ENCODE results near the gene PLCB3. TPM values are rescaled to one million over a fixed set of nuclear protein-coding genes. Genes with fewer than 3 reads are reported as not detected.

PLCB3 gene
- total RNA-seq, 1 experiment from 2014 or later, result 80.2 TPM

DNA sequence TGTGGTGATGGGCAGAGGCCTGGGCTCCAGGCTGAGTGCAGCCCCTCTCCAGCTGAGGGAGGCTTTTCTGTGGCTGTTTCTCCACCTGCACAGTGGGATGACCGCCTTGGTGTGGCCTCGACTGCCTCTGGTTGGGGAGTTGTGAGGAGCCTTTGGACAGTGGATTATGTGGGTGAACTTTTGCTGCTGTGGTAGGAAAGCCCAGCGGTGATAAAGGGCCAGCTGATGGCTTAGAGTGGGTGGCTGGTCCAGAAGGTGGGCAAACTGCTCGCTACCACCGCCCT lies 52.6 kb downstream of the PLCB3 start:
- Histone ChIP-seq H4K20me1 (ENCODE audit: control insufficient read depth, insufficient read depth, insufficient read length) (no peaks in the 10 kb centered on the region), H3K9ac (ENCODE audit: extremely low read depth, insufficient read length, low read length) (no peak overlapping the region), H3K27me3 (ENCODE audit: insufficient read depth, low read length) (peaks cover 17% of the 10 kb centered on the region), H3K56ac (ENCODE audit: insufficient read length, low read depth, low read length) (no peak overlapping the region), H3K27ac (ENCODE audit: insufficient read length, low read depth, low read length) (no peak overlapping the region), H2AFZ (ENCODE audit: low read length) (no peak overlapping the region), H4K91ac (ENCODE audit: insufficient read length, low read depth, low read length) (no peak overlapping the region), H3K18ac (ENCODE audit: insufficient read length, low read depth, low read length) (no peak overlapping the region), H4K5ac (ENCODE audit: insufficient read length, low read depth, low read length) (no peak overlapping the region), H3K79me2 (ENCODE audit: insufficient read depth, low read length) (peaks cover 3% of the 10 kb centered on the region; the same call in 1 of the 2 replicates), H2BK12ac (ENCODE audit: insufficient read length, low read depth, low read length) (no peak overlapping the region), H2BK15ac (ENCODE audit: low read depth, low read length) (no peak overlapping the region), H2BK20ac (ENCODE audit: low read depth, low read length, poor library complexity, severe bottlenecking) (no peak overlapping the region), H3K9me3 (ENCODE audit: control insufficient read depth, low read depth, low read length) (no peaks in the 10 kb centered on the region), H2AK5ac (ENCODE audit: insufficient read length, low read length) (no peak overlapping the region), H3K4ac (ENCODE audit: low read depth, low read length) (no peak overlapping the region), H2BK5ac (ENCODE audit: insufficient read length, low read length) (no peak overlapping the region), H3T11ph (ENCODE audit: low read length) (no peak overlapping the region), H2BK120ac (ENCODE audit: low read depth, low read length, poor library complexity, severe bottlenecking) (no peak overlapping the region), H3K23ac (ENCODE audit: insufficient read length, low read depth, low read length) (no peak overlapping the region), H4K8ac (replicated peaks; ENCODE audit: insufficient read length, low read depth, low read length) (no peak overlapping the region), H3K79me1 (ENCODE audit: insufficient read depth, low read depth, low read length, poor library complexity, severe bottlenecking) (peaks cover 5% of the 10 kb centered on the region), H3K23me2 (ENCODE audit: insufficient read length, low read depth, low read length, poor library complexity, severe bottlenecking) (peaks cover 22% of the 10 kb centered on the region), H3K14ac (ENCODE audit: insufficient read depth, low read length) (no peak overlapping the region), H3K4me2 (ENCODE audit: insufficient read depth, insufficient read length, low read length) (peak overlapping the region; percentile 57), H3K4me1 (ENCODE audit: insufficient read depth, low read length) (peaks cover 2% of the 10 kb centered on the region; the same call in 1 of the 2 replicates)
- DNase-seq, result no peak
- Mint-ChIP-seq H3K36me3 (ENCODE audit: insufficient read depth in 1 of 3, low read depth in 3 of 3) (peaks cover 3 to 7% (median 6%) of the 10 kb centered on the region in 3 experiments; a peak in 5 of 7 replicates), H3K27me3 (ENCODE audit: low read depth) (peaks cover 47% of the 10 kb centered on the region), H3K4me3 (peak overlapping the region; percentile 84 to 91), H3K27ac (peak overlapping the region in 1 of 3 experiments; percentile 100; a peak in 1 of 7 replicates), H3K4me1 (peaks cover 21 to 22% of the 10 kb centered on the region in 2 experiments), H3K9me3 (no peaks in the 10 kb centered on the region)
- no peak for TF ChIP-seq CTCF (conservative IDR thresholded peaks at IDR 0.05)
- no CpG with 5 or more reads among the region's 5 CpGs for WGBS (ENCODE audit: extremely low coverage, insufficient read length, low lambda C conversion rate)

Data from H9 (cell line).